Mesothelial cell of epicardium (in vitro differentiated cells): ENCODE results near the gene WNT3. TPM values are rescaled to one million over a fixed set of nuclear protein-coding genes. Genes with fewer than 3 reads are reported as not detected.

Source experiments
- DNase-seq, 2 experiments: peaks; one replicate each; pipeline ENCODE4 v3.0.0; 2021; ENCODE audit warnings: low spot score in 2 of 2; ENCODE audit not compliant: unreplicated experiment in 2 of 2
- H3K27ac Mint-ChIP-seq: 2 replicates; pipeline ENCODE4 v1.8.0; 2021; ENCODE audit warnings: mixed read lengths
- H3K27me3 Mint-ChIP-seq: 2 replicates; pipeline ENCODE4 v1.8.0; 2021; ENCODE audit warnings: low read depth, mixed read lengths
- H3K36me3 Mint-ChIP-seq: 2 replicates; pipeline ENCODE4 v1.8.0; 2021; ENCODE audit warnings: mixed read lengths
- H3K4me1 Mint-ChIP-seq: 2 replicates; pipeline ENCODE4 v1.8.0; 2021; ENCODE audit warnings: mixed read lengths
- H3K4me3 Mint-ChIP-seq: 2 replicates; pipeline ENCODE4 v1.8.0; 2021; ENCODE audit warnings: mild to moderate bottlenecking, moderate library complexity, mixed read lengths
- H3K9me3 Mint-ChIP-seq: 2 replicates; pipeline ENCODE4 v1.8.0; 2021; ENCODE audit warnings: mixed read lengths
- total RNA-seq: library from RNA; stranded (reverse); gene quantifications from 3 replicates; pipeline ENCODE4 v1.2.1, GENCODE V29; 2021
- TF ChIP-seq, protein P1 (sequence below): fragments of 200-600 bp; sonication (generic); IDR thresholded peaks from one replicate; pipeline ENCODE4 v1.5.0; 2021; ENCODE audit warnings: antibody characterized with exemption; ENCODE audit not compliant: unreplicated experiment

WNT3 gene
- total RNA-seq, 1 donor from 2014 or later: 65.7 TPM

DNA sequence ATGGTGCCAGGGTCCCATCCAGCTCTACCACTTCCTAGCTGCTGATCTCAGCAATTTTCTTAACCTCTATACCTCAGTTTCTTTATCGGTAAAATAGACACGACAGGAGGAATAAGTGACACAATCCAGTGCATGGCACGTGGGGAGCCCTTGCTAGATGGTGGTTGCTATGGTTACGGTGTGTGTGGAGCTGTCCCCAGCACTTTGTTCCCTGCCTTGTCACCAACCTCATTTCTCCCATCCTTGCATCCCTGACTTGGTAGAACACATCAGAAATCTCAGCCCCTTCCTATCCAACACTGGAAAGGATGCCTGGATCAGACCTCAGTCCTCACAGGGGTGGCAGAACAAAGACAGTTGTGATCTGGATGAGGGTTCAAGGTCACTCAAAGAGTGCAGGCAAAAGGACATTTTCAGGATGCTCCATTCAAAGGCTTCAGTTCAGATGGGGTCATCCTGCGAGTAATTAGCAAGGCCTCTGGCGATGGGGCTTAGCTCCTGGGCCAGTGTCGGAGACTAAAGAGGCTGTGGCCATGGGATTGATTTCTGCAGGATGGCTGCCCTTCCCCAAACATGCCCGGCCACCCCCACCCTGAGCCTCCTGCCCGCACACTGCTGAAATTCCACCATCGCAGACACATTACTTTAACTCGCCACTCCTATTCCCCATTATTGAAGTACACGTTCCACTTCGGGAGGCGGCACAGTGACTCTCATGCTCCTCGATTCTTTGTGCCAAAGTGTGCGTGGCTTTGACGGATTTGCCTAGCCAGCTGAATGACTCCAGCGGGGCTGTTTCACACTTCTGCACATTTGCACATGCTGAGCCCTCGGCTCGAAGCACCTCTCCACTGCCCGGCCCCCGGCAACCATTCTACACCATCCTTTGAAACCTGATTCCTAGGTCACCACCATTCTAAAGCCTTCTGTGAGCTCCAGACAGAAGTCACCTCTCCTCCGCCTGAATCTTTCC lies 40.3 kb downstream of the WNT3 start:
- H3K36me3 Mint-ChIP-seq: peaks cover 6% of the 10 kb centered on the region
- DNase-seq: no peak

DNA sequence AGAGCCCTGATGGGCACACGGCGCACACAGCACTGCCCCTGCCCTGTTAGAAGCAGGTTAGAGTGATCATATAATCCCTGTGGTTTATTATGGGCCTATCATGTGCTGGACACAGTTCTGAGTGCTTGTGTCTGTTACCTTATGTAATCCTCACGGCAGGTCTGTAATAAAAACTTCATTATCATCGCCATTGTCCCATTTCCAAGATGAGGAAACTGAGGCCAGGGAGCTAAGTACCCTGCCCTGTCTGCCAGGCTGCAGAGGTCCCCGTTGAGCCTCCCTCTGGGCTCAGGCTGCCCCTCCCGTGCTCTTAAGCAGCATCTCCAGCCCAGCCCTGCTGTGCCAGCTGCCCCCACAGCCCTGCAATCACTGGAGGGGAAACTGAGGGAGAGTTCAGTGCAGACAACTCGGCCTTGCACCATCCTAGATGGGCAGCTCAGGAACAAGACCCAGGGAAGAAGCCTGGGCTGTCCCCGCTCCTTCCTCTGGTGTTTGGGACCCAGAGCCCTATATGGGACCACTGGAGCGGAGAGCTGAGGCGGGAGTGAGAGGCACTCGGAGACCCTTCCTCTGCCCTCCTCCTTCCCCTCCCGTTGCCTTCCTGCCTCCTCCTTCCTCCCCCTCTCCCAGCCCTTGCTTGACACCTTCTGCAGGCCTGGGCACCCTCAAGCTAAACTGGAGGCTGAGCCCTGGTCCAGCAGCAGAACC lies 42.0 kb downstream of the WNT3 start:
- no peak overlapping the region for H3K4me3 Mint-ChIP-seq
- peaks cover 32% of the 10 kb centered on the region for H3K4me1 Mint-ChIP-seq
- no peaks in the 10 kb centered on the region for H3K9me3 Mint-ChIP-seq
- TF ChIP-seq, protein P1, sequence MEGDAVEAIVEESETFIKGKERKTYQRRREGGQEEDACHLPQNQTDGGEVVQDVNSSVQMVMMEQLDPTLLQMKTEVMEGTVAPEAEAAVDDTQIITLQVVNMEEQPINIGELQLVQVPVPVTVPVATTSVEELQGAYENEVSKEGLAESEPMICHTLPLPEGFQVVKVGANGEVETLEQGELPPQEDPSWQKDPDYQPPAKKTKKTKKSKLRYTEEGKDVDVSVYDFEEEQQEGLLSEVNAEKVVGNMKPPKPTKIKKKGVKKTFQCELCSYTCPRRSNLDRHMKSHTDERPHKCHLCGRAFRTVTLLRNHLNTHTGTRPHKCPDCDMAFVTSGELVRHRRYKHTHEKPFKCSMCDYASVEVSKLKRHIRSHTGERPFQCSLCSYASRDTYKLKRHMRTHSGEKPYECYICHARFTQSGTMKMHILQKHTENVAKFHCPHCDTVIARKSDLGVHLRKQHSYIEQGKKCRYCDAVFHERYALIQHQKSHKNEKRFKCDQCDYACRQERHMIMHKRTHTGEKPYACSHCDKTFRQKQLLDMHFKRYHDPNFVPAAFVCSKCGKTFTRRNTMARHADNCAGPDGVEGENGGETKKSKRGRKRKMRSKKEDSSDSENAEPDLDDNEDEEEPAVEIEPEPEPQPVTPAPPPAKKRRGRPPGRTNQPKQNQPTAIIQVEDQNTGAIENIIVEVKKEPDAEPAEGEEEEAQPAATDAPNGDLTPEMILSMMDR: no peak
- H3K36me3 Mint-ChIP-seq: peaks cover 6% of the 10 kb centered on the region
- no peak for DNase-seq
- no peak overlapping the region for H3K27ac Mint-ChIP-seq
- H3K27me3 Mint-ChIP-seq: no peaks in the 10 kb centered on the region

More for the DNA sequence above, 40.3 kb downstream of the WNT3 start:
- no peaks in the 10 kb centered on the region for H3K9me3 Mint-ChIP-seq
- peaks cover 37% of the 10 kb centered on the region for H3K4me1 Mint-ChIP-seq
- H3K4me3 Mint-ChIP-seq: no peak overlapping the region
- H3K27me3 Mint-ChIP-seq: no peaks in the 10 kb centered on the region
- H3K27ac Mint-ChIP-seq: peak overlapping the region; percentile 41
- TF ChIP-seq, protein P1: no peak

DNA sequence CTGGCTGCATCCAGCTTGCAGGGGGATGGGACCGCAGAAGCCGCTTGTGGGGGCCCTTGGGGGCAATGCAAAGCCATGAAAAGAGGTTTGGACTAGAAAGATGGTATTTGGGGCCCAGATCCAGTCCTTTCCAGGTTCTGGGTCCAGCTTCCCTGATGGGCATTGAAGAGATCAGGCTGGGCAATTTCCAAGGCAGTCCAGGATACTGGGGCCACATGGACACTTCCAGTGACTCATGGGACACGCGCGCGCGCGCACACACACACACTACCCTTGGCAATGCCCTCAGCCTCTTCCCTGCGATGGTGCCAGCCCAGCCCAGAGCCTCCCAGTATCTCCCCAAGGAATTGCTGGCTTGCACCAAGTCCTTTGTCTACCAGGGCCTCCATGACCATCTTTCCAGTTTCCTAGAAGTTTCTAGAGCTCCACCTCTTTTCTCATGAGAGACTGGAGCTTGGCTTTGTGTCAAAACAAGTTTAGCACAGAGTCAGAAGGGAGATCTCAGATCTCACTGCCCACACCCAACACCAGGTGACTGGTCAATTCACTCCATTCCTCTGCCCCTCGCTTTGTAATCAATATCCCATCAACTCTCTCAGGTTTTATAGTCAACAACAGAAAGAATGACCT lies 44.3 kb downstream of the WNT3 start:
- TF ChIP-seq, protein P1: no peak
- Mint-ChIP-seq H3K4me3 (no peak overlapping the region), H3K9me3 (no peaks in the 10 kb centered on the region), H3K4me1 (peaks cover 34% of the 10 kb centered on the region), H3K36me3 (peaks cover 4% of the 10 kb centered on the region), H3K27me3 (no peaks in the 10 kb centered on the region), H3K27ac (peak overlapping the region; percentile 76)
- no peak for DNase-seq

DNA sequence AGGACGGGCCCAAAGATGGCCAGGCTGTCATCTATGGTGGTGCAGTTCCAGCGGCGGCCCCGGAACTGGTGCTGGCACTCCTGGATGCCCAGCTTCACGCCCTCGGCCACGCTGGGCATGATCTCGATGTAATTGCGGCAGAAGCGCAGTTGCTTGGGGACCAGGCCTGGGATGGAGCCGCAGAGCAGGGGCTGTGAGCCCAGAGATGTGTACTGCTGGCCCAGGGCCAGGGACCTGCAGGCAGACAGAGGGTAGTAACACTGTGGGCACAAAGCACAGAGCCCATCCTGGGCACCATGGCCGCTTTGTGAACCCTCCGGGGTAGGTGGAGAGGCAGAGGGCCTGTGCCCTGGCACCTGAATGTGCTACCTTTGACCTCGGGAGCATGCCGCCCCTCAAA lies 44.8 kb downstream of the WNT3 start:
- TF ChIP-seq, protein P1: no peak
- no peak overlapping the region for H3K27ac Mint-ChIP-seq
- no peak for DNase-seq
- H3K9me3 Mint-ChIP-seq: no peaks in the 10 kb centered on the region
- no peak overlapping the region for H3K4me3 Mint-ChIP-seq
- no peaks in the 10 kb centered on the region for H3K27me3 Mint-ChIP-seq
- H3K4me1 Mint-ChIP-seq: peaks cover 34% of the 10 kb centered on the region
- peaks cover 4% of the 10 kb centered on the region for H3K36me3 Mint-ChIP-seq

DNA sequence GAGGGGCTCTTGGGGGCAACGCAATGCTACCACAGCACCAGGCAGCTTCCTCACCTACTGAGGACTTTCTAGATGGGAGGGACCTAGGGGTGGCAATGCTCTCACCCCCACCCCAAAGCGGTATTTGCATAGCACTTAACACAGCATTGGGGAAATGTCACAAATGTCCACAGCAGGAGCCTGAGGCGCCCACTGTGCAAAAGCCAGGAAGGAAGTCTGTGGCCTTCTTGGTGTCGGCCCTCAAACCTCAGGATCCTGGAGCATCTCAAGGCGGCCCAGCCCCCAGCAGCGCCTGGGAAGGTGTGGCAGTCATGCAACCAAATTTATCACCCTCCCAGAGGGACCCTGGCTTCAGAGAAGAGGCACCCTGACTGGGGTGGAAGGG lies 45.3 kb downstream of the WNT3 start:
- peak overlapping the region; percentile 79 for H3K27ac Mint-ChIP-seq
- H3K4me1 Mint-ChIP-seq: peaks cover 34% of the 10 kb centered on the region
- H3K4me3 Mint-ChIP-seq: no peak overlapping the region
- no peaks in the 10 kb centered on the region for H3K9me3 Mint-ChIP-seq
- TF ChIP-seq, protein P1: no peak
- no peak for DNase-seq
- H3K27me3 Mint-ChIP-seq: no peaks in the 10 kb centered on the region
- peaks cover 7% of the 10 kb centered on the region for H3K36me3 Mint-ChIP-seq
